Measurements from ENCODE around the gene CLEC2D.
"Not testable (repeated sequence)": the region's sequence is repeated elsewhere in the genome, so short reads cannot be mapped to it uniquely, and the experiment has no call there.

CLEC2D gene

DNA sequence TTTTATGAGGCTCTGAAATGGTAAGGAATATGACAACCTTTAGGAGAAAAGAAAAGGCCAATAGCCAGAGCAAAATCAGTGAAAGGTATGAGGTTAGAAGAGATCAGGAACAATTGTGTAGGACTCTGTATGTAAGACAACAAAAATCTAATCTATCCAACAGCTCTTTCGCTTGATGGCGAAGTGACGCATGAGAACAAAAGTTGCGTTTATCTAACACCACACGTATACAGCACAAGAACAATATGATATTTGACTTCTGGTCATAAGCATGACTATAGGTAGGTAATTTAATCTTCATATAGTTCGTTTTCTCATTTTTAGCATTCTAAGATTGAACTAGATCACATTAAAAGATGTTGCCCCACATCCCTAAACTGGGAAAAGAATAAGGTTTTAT is 61.9 kb downstream of the CLEC2D start:
- DNase-seq: no peak

DNA sequence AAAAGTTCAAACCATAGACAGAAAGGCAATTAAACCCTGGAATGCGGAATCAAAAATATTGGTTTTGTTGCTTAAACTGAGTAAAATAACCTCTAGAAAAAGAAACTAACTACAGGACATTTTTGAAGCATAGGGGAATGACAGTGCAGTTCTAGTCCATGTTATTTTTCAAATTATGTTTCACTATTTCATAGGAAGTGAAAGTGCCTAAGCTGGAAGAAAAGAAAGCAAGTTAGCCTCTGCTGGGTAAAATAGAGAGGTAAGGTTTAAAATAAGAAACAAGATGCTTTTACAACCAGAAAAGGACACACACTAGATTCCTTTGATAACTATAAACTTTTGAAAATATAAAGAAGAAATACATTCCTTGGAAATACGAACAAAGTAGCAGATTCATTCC is 62.3 kb downstream of the CLEC2D start:
- DNase-seq: no peak

DNA sequence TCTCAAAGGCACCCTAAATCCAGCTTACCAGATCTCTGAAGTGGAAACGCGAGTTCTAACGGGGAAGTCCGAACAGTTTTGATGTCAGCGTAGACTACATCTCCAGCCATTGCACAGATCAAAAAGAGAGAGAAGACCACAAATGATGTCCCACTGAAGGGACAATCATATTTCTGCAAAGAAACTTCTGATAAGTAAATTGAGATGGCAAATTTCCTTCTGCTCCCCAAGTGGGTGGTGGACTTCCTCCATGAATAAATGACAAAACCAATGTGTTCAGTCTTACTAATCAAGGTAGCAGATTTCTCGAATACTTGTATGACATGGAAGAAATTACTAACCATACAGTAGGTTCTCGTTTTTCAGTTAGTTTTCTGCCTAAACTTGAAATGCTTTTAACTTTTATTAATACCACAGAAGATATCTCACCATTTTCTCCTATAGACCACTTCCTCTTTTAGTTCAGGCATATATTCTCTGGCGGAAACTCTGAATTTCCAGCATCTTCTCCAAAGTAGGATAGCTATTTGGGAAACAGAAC is 63.5 kb downstream of the CLEC2D start, which contains the start of gene CLECL1:
Gene CLECL1, minus strand, starts transcription at position 177 of the 541 bp plus-strand sequence.
- no peak for DNase-seq

DNA sequence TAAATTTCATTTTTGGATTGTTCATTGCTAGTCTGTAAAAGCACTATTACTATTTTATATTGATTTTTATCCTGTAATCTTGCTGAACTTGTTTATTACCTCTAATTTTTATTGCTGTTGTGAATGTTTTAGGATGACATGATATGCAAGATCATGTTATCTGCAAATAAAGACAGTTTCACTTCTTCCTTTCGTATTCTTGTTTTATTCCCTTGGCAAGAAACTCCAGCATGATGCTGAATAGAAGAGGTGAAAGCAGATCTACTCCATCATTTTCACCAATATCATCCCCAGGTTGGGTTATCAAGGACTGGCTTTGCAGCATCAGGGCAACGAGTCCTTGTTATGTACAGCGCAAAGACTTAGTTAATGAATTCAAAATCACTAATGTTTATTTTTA is 66.1 kb downstream of the CLEC2D start:
- no peak for DNase-seq

DNA sequence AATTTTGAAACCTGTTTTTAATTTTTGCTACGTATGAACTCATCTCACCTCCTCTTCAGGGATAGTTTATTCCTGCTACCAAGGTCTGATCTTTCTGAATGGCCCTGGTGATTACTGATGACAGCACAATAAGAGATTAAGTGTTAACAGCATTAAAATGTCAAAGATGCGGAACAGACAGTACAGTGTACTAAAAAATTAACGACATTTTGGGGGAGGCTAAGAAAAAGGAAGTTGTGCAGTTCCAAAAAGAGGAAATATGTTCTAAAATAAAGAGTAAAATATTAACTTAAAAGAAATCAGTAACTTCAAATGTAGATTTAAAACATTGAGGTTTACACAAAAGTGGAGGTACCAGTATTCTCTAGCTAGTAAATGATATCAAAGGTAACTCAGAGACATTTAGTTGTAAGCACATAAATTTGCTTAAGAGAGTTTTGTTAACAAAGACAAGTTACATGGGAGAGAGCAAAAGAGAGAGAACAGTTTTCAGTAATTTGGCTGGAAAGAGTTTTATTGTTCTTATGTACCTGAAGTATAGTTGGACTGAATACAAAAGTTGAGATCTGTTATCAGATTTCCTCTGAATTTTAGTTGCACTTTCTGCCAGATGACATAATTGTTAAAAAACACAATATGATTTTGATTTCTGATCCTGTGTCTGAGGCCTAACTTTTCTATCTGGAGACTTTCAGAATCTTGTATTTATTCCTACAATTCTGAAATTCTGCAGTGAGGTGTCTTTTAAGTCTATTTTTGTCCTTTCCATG is 67.6 kb downstream of the CLEC2D start:
- DNase-seq: no peak

DNA sequence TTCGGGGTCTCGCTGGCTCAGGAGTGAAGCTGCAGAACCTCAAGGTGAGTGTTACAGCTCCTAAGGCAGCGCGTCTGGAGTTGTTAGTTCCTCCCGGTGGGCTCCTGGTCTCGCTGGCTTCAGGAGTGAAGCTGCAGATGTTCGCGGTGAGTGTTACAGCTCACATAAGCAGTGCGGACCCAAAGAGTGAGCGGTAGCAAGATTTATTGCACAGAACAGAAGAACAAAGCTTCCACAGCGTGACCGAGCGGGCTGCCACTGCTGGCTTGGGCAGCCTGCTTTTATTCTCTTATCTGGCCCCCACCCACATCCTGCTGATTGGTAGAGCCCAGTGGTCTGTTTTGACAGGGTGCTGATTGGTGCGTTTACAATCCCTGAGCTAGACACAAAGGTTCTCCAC is 69.4 kb downstream of the CLEC2D start:
- DNase-seq: not testable (repeated sequence)

DNA sequence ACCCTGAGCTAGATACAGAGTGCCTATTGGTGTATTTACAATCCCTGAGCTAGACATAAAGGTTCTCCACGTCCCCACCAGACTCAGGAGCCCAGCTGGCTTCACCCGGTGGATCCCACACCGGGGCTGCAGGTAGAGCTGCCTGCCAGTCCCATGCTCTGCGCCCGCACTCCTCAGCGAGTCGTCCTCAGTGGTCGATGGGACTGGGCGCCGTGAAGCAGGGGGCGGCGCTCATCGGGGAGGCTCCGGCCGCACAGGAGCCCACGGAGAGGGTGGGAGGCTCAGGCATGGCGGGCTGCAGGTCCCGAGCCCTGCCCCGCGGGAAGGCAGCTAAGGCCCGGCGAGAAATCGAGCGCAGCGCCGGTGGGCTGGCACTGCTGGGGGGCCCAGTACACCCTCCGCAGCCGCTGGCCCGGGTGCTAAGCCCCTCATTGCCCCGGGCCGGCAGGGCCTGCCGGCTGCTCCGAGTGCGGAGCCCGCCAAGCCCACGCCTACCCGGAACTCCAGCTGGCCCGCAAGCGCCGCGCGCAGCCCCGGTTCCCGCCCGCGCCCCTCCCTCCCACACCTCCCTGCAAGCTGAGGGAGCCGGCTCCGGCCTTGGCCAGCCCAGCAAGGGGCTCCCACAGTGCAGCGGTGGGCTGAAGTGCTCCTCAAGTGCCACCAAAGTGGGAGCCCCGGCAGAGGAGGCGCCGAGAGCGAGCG is 70.0 kb downstream of the CLEC2D start:
- not testable (repeated sequence) for DNase-seq

DNA sequence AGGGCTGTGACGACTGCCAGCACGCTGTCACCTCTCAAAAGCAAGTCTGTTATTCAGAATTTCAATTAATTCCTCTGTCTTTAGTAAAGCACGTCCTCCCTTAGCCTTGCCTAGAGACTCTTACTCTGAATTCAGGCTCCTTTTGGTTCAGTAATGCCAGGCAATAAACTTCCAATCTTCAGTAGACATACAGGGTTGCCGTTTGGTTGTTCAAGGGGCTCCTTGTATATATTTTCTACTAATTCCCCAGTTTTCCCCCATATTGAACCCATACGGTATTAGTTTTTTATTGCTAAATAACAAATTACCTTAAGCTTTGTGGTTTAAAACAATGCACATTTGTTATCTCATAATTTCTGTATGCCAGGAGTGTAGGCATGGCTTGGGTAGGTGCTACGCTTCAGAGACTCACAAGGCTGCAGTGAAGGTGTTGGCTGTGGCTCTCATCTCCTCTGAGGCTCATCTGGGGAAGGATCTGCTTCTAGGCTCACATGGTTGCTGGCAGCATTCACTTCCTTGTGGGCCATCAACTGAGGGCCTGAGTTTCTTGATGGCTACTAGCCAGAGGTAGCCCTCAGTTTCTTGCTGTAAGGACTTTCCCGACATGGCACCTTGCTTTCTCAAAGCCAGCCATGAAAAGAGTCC is 70.7 kb downstream of the CLEC2D start:
- no peak for DNase-seq

DNA sequence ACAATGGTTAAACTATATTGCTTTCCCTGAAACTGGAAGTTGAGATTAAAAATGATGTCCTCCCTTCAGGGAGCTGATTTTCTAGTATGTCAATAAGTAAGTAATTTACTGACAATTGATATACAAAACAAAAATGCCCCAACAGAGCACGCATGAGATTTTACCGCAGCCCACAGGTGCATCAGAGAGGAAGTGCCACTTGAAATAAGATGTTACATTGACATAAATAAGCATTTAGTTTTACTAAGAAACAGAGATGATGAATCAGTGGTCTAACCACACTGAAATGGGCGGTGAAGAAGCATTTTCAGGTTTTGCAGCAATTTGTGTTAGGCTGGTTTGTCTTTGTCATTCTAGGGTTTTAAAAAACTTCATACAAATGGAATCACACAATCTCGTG is 72.2 kb downstream of the CLEC2D start:
- DNase-seq: peak; percentile 36 to 76

DNA sequence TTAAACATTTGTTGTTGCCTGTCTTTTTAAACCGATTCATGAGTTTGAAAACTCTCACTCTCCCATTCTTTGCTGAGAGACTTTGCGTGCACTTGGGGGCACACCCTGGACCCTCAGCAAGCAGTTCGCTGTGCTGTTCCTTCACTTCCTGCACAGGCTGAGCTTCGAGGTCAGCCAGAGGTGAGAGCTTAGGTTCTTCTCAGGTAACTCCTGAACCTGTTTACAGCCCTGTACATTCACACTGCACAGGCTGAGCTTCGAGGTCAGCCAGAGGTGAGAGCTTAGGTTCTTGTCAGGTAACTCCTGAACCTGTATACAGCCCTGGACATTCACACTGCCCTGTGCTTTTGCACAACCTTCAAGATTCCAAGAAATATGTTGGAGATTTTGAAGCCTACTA is 73.1 kb downstream of the CLEC2D start:
- DNase-seq: no peak

DNA sequence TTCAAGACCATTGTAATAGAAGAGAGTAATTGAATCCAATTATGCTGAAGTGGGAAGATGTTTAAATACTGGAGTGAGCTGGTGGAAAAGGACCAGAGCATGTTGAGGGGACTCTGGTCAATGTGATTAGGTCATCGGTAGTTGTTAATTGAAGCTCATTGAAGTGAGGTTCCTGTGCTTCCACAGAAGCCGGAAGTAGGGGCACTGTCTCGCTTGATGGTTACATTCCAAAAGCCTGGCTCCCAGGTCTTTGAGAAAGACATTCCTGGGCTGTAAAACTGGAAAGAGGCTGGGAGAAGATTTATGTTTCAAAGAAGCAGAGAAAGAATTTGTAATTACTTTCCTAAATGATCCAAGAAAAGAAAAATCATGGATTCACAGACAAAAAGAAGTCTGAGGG is 75.7 kb downstream of the CLEC2D start:
- DNase-seq: no peak

Measured in stimulated activated CD4-positive, alpha-beta T cell treated with anti-CD3 and anti-CD28 coated beads, Interleukin-4, amount 100 ng/mL, for 4 hours (primary cell).